Measurements from ENCODE around the gene EIF3B.

DNA sequence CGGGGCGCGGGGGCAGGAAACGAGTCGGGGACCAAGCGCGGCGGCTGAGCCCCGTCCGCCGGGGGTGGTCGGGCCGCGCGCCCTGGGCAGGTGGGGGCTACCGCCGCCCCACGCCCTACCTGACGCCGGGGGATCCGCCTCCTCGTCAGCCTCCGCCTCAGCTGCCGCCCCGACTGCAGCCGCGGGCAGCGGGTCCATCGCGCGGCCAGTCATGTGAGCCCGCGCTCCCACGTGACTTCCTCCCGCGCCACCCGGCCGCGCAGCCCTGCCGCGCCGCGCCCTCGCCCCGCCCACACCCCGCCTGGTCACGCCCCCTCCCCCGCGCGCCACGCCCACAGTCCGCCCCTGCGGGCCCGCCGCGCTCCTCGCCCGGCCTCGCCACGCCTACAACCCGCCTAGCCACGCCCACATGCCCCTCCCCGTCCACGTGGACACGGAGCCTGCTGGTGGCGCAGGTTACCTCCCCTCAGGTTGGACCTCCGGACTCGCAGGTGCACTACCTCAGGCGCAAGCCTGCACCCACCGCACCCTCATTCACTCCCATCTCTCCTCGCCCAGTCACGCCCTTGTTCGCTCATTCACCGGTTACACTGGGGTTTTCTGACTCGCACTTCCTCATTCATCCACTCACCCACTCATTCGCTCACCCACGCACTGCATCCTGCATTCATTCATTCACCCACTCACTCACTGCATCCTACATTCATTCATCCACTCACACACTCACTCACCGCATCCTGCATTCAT, 40.2 kb upstream of the EIF3B start, which contains the start of gene SNX8:
- TF ChIP-seq, protein P1, sequence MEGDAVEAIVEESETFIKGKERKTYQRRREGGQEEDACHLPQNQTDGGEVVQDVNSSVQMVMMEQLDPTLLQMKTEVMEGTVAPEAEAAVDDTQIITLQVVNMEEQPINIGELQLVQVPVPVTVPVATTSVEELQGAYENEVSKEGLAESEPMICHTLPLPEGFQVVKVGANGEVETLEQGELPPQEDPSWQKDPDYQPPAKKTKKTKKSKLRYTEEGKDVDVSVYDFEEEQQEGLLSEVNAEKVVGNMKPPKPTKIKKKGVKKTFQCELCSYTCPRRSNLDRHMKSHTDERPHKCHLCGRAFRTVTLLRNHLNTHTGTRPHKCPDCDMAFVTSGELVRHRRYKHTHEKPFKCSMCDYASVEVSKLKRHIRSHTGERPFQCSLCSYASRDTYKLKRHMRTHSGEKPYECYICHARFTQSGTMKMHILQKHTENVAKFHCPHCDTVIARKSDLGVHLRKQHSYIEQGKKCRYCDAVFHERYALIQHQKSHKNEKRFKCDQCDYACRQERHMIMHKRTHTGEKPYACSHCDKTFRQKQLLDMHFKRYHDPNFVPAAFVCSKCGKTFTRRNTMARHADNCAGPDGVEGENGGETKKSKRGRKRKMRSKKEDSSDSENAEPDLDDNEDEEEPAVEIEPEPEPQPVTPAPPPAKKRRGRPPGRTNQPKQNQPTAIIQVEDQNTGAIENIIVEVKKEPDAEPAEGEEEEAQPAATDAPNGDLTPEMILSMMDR (IDR thresholded peaks at IDR 0.05; ENCODE audit: low read length), result no peak
- no peak for TF ChIP-seq EZH2 (IDR thresholded peaks at IDR 0.05; ENCODE audit: borderline replicate concordance, low read length)
